SK-N-MC (cell line): Measurements from ENCODE around the gene MREG.

Experiments used
- EZH2 ChIP-seq: fragments of 200-600 bp; sonication (generic); IDR thresholded peaks from one replicate; pipeline ENCODE4 v1.6.1; 2017; ENCODE audit warnings: antibody characterized with exemption
- FOXP2 ChIP-seq: optimal IDR thresholded peaks from 2 replicates; pipeline ENCODE3; 2011; ENCODE audit warnings: mild to moderate bottlenecking, moderate library complexity; ENCODE audit not compliant: insufficient read depth; ENCODE audit errors: extremely low read length, control extremely low read depth
- POLR2AphosphoS5 ChIP-seq: IDR thresholded peaks from 2 replicates; pipeline ENCODE4 v1.6.1; 2012; ENCODE audit warnings: mild to moderate bottlenecking, low read depth, low read length, borderline replicate concordance

DNA sequence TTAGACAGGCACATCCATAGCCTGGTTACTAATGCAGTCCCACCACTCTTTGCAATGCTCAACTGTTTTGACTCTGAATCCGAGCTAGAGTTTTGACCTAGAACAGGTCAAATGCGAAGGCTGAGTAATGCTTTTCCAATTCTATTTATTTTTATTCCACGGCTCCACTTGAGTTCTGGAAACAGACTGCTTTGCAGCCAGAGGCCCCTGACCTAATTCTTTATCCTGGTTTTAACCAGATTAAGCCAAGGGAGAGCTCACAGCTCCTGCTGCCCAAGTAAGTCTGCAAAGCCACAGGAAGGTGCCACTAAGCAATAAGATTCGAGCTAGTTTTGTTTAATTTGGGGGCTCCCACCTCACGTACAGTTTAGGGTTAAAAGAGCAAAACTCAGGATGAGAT lies 51.4 kb downstream of the MREG start:
- TF ChIP-seq EZH2 (no peak), POLR2AphosphoS5 (no peak), FOXP2 (no peak)
